Natural killer cell (primary cell): ENCODE results near the gene ABR. TPM values are rescaled to one million over a fixed set of nuclear protein-coding genes. Genes with fewer than 3 reads are reported as not detected.

ENCODE experiments used
- ATAC-seq, 3 donors: fragments of 150-1000 bp in 2 of 3; fragments of 200-7000 bp in 1 of 3; cut with Tn5 transposase; 1 replicate in 1 of 3; 2 replicates in 2 of 3; pipeline ENCODE4 v1.10.0; 2021; ENCODE audit warnings: mild to moderate bottlenecking in 2 of 3, moderate library complexity in 2 of 3
- DNase-seq, 2 donors: peaks; one replicate each; pipeline versions ENCODE4 v3.0.0 to v3.0.0-alpha.2; 2013 to 2021; ENCODE audit warnings: mixed read lengths in 1 of 2
- H3K27ac ChIP-seq: one replicate; pipeline ENCODE4 v1.5.1; 2013; ENCODE audit warnings: mild to moderate bottlenecking, low read length
- H3K27me3 ChIP-seq: one replicate; pipeline ENCODE4 v1.6.1; 2013; ENCODE audit warnings: low read length; ENCODE audit not compliant: control insufficient read depth, insufficient read depth
- H3K36me3 ChIP-seq: one replicate; pipeline ENCODE4 v1.6.1; 2013; ENCODE audit warnings: low read length; ENCODE audit not compliant: control insufficient read depth, insufficient read depth
- H3K4me1 ChIP-seq: one replicate; pipeline ENCODE4 v1.6.1; 2013; ENCODE audit warnings: low read length; ENCODE audit not compliant: control insufficient read depth, insufficient read depth
- H3K4me3 ChIP-seq: one replicate; pipeline ENCODE4 v1.5.1; 2013; ENCODE audit warnings: low read length
- H3K9me3 ChIP-seq: one replicate; pipeline ENCODE4 v1.6.1; 2013; ENCODE audit warnings: low read length; ENCODE audit not compliant: control insufficient read depth, insufficient read depth
- H3K27ac Mint-ChIP-seq, 2 donors: one replicate each; pipeline ENCODE4 v1.8.0; 2022; ENCODE audit warnings: mild to moderate bottlenecking in 2 of 2, mixed read lengths in 2 of 2, moderate library complexity in 1 of 2
- H3K27me3 Mint-ChIP-seq, 2 donors: one replicate each; pipeline ENCODE4 v1.8.0; 2022; ENCODE audit warnings: low read depth in 2 of 2, mixed read lengths in 2 of 2
- H3K36me3 Mint-ChIP-seq: one replicate; pipeline ENCODE4 v1.8.0; 2022; ENCODE audit warnings: mixed read lengths
- H3K4me1 Mint-ChIP-seq, 2 donors: one replicate each; pipeline ENCODE4 v1.8.0; 2022; ENCODE audit warnings: mixed read lengths in 2 of 2
- H3K4me3 Mint-ChIP-seq: one replicate; pipeline ENCODE4 v1.8.0; 2022; ENCODE audit warnings: mild to moderate bottlenecking, moderate library complexity, mixed read lengths
- H3K9me3 Mint-ChIP-seq, 2 donors: one replicate each; pipeline ENCODE4 v1.8.0; 2022; ENCODE audit warnings: mixed read lengths in 2 of 2
- CTCF ChIP-seq: fragments of 200-600 bp; IDR thresholded peaks from one replicate; pipeline ENCODE4 v1.8.0; 2022; ENCODE audit warnings: antibody characterized with exemption
- WGBS: methylation state at CpG from one replicate; pipeline ENCODE4 v1.1.7; 2013; ENCODE audit warnings: missing lambda C conversion rate; ENCODE audit not compliant: insufficient coverage; 5-methylcytosine and 5-hydroxymethylcytosine counted together
- intact Hi-C: fragments of 100-400 bp; cut with micrococcal nuclease; formaldehyde crosslinking; loops from one replicate; pipeline ENCODE4 v1.14.2; 2022
- total RNA-seq, 4 donors: library from RNA; stranded (reverse); fragments of 120-200 nt in 1 of 4; gene quantifications; one replicate each; pipeline versions ENCODE4 v1.2.3 to v1.2.4, GENCODE V29; 2013 to 2022

ABR gene
- total RNA-seq, 3 donors from 2014 or later (not counting 1 experiment from before 2014, with no cell fraction given): 155 to 215 (median 163) TPM

GRCh38 chr17:1095853-1096173 lies 84.0 kb downstream of the ABR start:
- Mint-ChIP-seq H3K27ac (peak overlapping the region; percentile 21 to 75), H3K27me3 (no peaks in the 10 kb centered on the region), H3K4me1 (peaks cover 17 to 39% of the 10 kb centered on the region in 2 donors), H3K9me3 (no peaks in the 10 kb centered on the region), H3K36me3 (no peaks in the 10 kb centered on the region), H3K4me3 (no peak overlapping the region)
- ATAC-seq: no peak
- no peak for DNase-seq
- H3K27ac ChIP-seq: no peak overlapping the region
- intact Hi-C loops: no loop called here
- 81% methylated on average over 8 of the region's 8 CpGs for WGBS
- H3K9me3 ChIP-seq: no peaks in the 10 kb centered on the region
- H3K4me3 ChIP-seq: no peak overlapping the region
- peaks cover 38% of the 10 kb centered on the region for H3K36me3 ChIP-seq
- TF ChIP-seq CTCF: no peak
- peaks cover 28% of the 10 kb centered on the region for H3K4me1 ChIP-seq
- H3K27me3 ChIP-seq: no peaks in the 10 kb centered on the region

- Histone ChIP-seq H3K27me3 (no peaks in the 10 kb centered on the region), H3K4me3 (no peak overlapping the region), H3K27ac (peak overlapping the region; percentile 50), H3K4me1 (peaks cover 28% of the 10 kb centered on the region), H3K36me3 (peaks cover 38% of the 10 kb centered on the region), H3K9me3 (no peaks in the 10 kb centered on the region)
- Mint-ChIP-seq H3K4me3 (no peak overlapping the region), H3K27ac (peak overlapping the region in 1 of 2 donors; percentile 75), H3K36me3 (no peaks in the 10 kb centered on the region), H3K9me3 (no peaks in the 10 kb centered on the region), H3K4me1 (peaks cover 17 to 39% of the 10 kb centered on the region in 2 donors), H3K27me3 (no peaks in the 10 kb centered on the region)
- no peak for DNase-seq
- TF ChIP-seq CTCF: no peak
- intact Hi-C loops: no loop called here
- peak in 1 of 3 donors; percentile 41 for ATAC-seq
- WGBS: 89% methylated on average over 31 of the region's 31 CpGs
Measured at GRCh38 chr17:1095090-1095852, 84.5 kb downstream of the ABR start.

- no peak for DNase-seq
Measured at GRCh38 chr17:1094591-1094990, 85.2 kb downstream of the ABR start.

More at GRCh38 chr17:1094591-1094990, 85.2 kb downstream of the ABR start:
- Mint-ChIP-seq H3K36me3 (no peaks in the 10 kb centered on the region), H3K27ac (no peak overlapping the region), H3K4me3 (no peak overlapping the region), H3K9me3 (no peaks in the 10 kb centered on the region), H3K4me1 (peaks cover 17 to 39% of the 10 kb centered on the region in 2 donors), H3K27me3 (no peaks in the 10 kb centered on the region)
- Histone ChIP-seq H3K4me3 (no peak overlapping the region), H3K27me3 (no peaks in the 10 kb centered on the region), H3K4me1 (peaks cover 28% of the 10 kb centered on the region), H3K9me3 (no peaks in the 10 kb centered on the region), H3K27ac (no peak overlapping the region), H3K36me3 (peaks cover 39% of the 10 kb centered on the region)
- intact Hi-C loops: no loop called here
- no peak for ATAC-seq
- no peak for TF ChIP-seq CTCF
- 98% methylated on average over 6 of the region's 6 CpGs for WGBS
